NCI-H82 (cell line): ENCODE results near the gene RTKN.
"Not testable (repeated sequence)": the region's sequence is repeated elsewhere in the genome, so short reads cannot be mapped to it uniquely, and the experiment has no call there.

ENCODE experiments used
- DNase-seq: peaks from one replicate; lab custom pipeline; 2025; lab: John Stamatoyannopoulos, UW

The RTKN gene, protein sequence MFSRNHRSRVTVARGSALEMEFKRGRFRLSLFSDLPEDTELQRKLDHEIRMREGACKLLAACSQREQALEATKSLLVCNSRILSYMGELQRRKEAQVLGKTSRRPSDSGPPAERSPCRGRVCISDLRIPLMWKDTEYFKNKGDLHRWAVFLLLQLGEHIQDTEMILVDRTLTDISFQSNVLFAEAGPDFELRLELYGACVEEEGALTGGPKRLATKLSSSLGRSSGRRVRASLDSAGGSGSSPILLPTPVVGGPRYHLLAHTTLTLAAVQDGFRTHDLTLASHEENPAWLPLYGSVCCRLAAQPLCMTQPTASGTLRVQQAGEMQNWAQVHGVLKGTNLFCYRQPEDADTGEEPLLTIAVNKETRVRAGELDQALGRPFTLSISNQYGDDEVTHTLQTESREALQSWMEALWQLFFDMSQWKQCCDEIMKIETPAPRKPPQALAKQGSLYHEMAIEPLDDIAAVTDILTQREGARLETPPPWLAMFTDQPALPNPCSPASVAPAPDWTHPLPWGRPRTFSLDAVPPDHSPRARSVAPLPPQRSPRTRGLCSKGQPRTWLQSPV

GRCh38 chr2:74441690-74442482 lies at the start of gene RTKN:
Gene RTKN (minus strand): TSS chr2:74441937. CDS start chr2:74441816, 121 bp downstream.
- no peak for DNase-seq

GRCh38 chr2:74489906-74490305 lies 48.2 kb upstream of the RTKN start:
- no peak for DNase-seq

GRCh38 chr2:74488643-74489481 lies 47.1 kb upstream of the RTKN start:
- DNase-seq, result peak; percentile 92

- DNase-seq, result no peak
These were observed 44.4 kb upstream of the RTKN start for GRCh38 chr2:74486141-74486540.

DNA sequence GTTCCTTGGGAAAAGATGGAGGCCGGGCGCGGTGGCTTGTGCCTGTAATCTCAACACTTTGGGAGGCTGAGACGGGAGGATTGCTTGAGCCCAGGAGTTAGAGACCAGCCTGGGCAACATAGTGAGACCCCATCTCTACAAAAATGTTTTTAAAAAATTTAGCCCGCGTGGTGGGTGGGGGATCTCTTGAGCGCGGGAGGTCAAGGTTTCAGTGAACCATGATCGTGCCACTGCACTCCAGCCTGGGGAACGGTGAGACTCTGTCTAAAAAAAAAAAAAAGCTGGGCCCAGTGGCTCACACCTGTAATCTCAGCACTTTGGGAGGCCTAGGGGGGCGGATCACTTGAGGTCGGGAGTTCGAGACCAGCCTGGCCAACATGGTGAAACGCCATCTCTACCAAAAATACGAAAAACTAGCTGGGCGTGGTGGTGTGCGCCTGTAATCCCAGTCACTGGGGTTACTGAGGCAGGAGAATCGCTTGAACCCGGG lies 42.0 kb upstream of the RTKN start:
- DNase-seq, result not testable (repeated sequence)

DNA sequence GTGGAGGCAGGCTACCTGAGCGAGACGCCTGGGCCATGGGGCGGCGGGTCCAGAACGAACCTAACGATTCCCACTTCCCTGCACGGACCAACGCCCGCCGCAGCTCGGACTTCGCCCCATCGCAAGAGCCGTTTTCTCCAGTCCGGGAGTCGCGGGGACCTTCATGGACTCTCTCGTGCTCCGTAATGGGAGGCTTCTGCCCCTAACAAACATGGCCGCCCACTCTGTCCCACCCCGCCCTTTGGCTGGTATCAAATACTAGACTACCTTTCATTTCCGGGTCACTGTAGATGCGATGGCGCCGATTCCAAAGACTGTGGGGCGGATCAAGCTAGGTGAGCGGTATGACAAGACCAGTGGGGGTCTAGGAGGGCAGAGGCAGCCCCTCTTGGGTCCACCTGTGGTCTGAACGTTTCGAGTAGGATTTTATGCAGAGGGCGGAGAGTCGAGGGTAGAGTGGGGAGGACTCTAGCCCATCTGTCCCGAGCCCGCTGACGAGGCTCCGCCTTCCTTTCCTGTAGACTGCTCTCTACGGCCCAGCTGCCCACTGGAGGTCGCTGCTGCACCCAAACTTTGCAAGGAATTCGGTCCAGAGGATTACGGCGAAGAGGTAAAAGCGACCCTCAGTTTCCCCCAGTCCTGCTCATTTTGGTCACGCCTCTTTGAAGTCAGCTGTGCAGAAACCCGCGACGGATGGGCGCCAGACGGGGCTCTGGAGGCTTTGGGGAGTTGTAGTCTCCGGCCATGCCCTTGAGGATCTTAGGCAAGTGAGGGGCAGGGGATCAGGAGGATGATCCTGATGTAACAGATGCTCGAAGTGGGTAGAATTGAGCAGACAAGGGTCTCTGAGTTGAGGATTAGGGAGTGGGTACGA lies 41.3 kb upstream of the RTKN start, which contains the start of the genes CCDC142 and TTC31:
Gene CCDC142, minus strand, starts transcription at position 198 of the 874 bp plus-strand sequence. Its CDS starts 161 bp downstream, at position 37.
Gene TTC31, plus strand, starts transcription at position 281 of the 874 bp plus-strand sequence. Its CDS starts 15 bp downstream, at position 296.
- peak; percentile 99 for DNase-seq

- DNase-seq, result peak; percentile 79
These were observed 40.4 kb upstream of the RTKN start for GRCh38 chr2:74481961-74482800.

- DNase-seq, result no peak
These were observed 39.7 kb upstream of the RTKN start for GRCh38 chr2:74481431-74481830.

- no peak for DNase-seq
These were observed 33.2 kb upstream of the RTKN start for GRCh38 chr2:74474899-74475298.

DNA sequence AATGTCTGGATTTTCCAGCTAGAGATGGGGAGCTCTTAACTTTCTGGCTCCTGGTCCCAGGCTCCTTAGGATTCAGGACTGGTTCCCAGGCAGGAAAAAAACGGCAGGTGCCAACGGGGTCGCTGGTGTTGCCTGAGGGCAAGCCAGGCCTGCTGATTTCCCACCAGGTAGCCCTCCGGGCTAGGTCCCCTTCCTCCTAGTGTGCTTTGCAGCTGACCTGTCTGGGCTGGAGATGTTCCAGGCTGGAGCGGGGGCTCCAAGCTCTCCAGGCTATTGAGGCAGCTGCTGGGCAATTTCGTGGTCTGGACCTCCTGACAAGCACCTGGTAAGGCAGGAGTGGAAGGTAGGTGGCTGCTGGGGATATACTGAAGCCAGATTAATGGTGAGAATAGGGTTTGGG lies 32.7 kb upstream of the RTKN start:
- no peak for DNase-seq

DNA sequence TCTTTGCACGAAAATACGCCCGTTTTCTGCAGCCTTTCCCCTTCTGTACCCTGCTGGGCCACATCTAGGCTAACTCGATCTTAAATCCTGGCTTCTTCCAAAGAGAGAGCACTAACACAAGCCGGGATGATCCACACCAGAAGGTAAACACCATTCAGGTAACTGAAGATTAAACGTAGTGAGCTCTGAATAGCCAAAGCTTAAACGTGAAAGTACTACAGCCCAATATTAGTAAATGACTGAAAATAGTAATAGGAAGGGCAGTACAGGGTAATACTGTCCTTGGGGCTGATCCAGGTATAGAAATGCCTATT lies 31.2 kb upstream of the RTKN start:
- peak; percentile 70 for DNase-seq

DNA sequence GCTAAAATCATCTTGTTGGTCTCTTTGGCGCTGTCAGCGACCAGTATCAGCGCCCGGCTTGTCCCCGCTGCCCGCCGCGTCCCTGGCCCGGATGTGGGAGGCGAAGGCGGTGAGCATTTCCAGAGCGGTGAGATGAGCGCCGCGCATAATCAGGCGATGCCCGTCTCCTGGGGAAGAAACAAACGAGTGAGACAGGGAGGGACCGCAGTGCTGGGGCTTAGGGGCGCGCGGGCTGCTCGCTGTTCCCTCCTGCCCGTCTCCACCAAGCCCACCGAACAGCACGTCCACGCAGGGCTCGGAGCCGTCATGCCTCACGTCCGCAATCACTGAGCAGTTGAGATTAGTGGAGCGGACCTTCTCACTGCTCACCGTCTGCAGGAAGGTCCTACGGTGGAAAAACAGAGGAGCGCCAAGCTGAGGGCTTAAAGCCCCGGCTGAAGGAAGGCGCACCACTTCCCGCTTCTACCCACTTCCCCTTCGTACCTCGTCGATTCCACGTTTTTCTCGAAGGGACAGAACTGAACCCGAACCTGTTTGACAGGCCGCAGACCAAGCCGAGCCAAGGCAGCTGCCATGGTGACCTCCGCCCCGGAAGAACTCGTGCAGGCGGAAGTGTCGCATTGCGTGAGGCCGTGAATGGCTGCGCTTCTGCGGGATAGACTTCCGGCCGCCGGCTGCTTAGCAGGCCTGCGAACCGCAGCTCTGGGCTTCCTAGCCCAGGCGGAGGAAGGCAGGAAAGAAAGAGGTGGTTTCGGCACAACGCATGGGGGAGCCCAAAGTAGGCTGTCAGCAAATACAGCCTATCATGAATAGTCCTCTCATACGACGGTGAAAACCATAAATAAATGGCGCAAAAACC lies 30.6 kb upstream of the RTKN start, which contains the start of gene MRPL53:
Gene MRPL53, minus strand, starts transcription at position 595 of the 859 bp plus-strand sequence. Its CDS starts 20 bp downstream, at position 575.
- peak; percentile 97 for DNase-seq

GRCh38 chr2:74471332-74472065 lies 29.8 kb upstream of the RTKN start:
- no peak for DNase-seq

- not testable (repeated sequence) for DNase-seq
These were observed 29.0 kb upstream of the RTKN start for GRCh38 chr2:74470742-74471141.

- DNase-seq, result no peak
These were observed 22.7 kb upstream of the RTKN start for GRCh38 chr2:74464406-74464805.

DNA sequence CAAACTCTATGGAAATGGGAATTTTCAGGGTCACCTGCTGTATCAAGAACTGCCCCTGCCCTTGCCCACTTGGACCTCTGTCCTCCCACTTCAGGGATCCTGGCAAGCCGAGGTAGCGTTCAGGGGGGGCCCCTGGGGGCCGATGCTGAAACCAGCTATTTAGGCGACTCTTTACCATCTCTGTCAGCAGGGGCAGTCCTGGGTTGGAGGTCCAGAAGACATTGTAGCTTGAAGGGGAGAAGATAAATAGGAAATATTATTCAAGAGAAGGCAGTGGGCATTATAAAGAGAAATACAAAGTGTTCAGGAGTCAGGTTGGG lies 21.0 kb upstream of the RTKN start:
- no peak for DNase-seq

DNA sequence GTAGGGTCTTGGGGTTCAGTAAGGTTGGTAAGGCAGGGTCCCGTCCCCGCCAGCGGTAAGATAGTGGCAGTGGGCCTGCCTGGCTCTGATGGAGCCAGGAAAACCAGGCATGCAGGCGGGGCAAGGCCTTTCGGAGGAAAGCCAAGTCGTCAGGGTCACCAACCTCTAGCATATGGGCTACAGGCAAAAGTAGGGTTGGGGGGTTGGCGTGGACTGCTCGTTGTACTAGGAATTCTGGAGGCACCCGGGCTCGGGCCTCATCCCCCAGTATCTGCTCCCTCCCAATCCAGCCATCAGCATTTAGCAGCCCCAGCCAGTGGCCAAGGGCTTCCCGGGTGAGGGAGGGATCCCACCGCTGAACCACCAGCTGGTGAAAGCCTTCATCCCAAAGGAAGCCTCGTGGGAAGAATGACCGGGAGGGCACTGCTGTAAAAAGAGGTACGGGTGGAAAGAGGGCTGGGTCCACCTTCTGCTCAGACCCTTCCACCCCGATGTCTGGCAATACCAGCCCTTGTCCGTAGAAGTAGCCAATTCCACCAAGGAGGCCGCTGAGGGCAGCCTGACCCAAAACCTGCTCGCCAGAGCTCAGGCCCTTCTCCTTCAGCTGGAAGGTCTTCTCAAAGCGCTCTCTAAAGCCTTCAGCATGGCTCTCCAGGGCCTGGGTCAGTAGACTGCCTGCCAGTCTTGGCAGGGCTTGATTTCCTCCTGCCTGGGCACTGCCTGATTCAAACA lies 20.5 kb upstream of the RTKN start:
- no peak for DNase-seq
